SU-DHL-6 (cell line): Measurements from ENCODE around the gene SEMA4C.

ENCODE experiments used
- CTCF ChIP-seq: fragments of 200-600 bp; sonication (generic); IDR thresholded peaks from one replicate; pipeline ENCODE4 v1.5.1; 2017; ENCODE audit warnings: antibody characterized with exemption, mild to moderate bottlenecking, low read length, moderate library complexity; ENCODE audit not compliant: insufficient read depth, poor library complexity, severe bottlenecking
- EZH2phosphoT487 ChIP-seq: fragments of 200-600 bp; sonication (generic), shearing (Covaris generic); conservative IDR thresholded peaks from 2 replicates; pipeline ENCODE4 v1.6.1; 2018; ENCODE audit warnings: mild to moderate bottlenecking, antibody characterized with exemption, low read length, moderate library complexity, mixed read lengths

- TF ChIP-seq CTCF = no peak
- TF ChIP-seq EZH2phosphoT487 = no peak
Measured at GRCh38 chr2:96898135-96898505, 28.2 kb upstream of the SEMA4C start.
